Measurements from ENCODE around the gene JAZF1. TPM values are rescaled to one million over a fixed set of nuclear protein-coding genes. Genes with fewer than 3 reads are reported as not detected.

The JAZF1 gene
- total and polyA plus RNA-seq, 10 of the 15 experiments (the other 5 are each of a cell fraction or from before 2014, with no cell fraction given) = 0.04 to 0.82 (median 0.15) TPM; not detected in 3

DNA sequence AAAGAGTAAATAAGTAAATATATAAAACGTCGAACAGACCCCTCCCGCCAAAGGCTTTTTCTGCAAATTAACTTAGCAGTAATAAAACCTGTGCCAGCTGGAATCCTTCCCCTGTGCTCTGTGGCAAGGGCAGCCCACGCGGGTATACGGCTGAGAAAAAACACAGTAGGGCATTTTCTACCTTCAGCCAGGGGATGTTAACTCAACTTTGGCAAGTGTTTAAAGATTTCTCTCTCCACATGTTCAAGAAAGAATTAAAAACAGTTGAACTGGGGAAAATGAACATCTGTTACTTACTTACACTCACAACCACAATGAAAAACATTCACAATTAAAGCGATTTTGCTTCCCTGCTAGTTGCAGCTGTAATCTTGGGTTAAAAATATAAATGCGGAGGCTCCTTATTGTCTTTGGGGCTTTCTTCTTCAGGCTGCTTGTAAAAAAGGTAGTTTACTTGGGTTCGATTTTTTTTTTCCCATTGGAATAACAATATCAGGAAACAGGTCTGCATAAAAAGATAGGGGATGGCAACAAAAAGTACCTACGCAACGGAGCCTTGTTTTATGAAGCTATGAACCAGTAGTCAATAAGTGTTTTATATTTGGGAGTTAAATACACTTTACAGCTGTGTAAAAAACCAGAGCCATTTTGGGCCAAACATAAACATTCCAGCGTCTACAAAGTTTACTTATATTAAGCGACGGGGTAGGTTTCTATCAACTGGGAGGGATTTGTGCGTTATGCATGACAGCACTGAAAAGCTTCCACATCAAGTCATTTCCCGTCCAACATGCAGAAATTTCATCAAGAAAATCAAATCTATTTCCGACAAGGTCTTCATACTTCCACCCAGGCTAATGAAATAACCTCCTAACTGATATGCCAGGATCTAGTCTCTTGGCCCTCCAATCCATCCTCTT is 308.0 kb downstream of the JAZF1 start (continued):
- TF ChIP-seq, protein P1, sequence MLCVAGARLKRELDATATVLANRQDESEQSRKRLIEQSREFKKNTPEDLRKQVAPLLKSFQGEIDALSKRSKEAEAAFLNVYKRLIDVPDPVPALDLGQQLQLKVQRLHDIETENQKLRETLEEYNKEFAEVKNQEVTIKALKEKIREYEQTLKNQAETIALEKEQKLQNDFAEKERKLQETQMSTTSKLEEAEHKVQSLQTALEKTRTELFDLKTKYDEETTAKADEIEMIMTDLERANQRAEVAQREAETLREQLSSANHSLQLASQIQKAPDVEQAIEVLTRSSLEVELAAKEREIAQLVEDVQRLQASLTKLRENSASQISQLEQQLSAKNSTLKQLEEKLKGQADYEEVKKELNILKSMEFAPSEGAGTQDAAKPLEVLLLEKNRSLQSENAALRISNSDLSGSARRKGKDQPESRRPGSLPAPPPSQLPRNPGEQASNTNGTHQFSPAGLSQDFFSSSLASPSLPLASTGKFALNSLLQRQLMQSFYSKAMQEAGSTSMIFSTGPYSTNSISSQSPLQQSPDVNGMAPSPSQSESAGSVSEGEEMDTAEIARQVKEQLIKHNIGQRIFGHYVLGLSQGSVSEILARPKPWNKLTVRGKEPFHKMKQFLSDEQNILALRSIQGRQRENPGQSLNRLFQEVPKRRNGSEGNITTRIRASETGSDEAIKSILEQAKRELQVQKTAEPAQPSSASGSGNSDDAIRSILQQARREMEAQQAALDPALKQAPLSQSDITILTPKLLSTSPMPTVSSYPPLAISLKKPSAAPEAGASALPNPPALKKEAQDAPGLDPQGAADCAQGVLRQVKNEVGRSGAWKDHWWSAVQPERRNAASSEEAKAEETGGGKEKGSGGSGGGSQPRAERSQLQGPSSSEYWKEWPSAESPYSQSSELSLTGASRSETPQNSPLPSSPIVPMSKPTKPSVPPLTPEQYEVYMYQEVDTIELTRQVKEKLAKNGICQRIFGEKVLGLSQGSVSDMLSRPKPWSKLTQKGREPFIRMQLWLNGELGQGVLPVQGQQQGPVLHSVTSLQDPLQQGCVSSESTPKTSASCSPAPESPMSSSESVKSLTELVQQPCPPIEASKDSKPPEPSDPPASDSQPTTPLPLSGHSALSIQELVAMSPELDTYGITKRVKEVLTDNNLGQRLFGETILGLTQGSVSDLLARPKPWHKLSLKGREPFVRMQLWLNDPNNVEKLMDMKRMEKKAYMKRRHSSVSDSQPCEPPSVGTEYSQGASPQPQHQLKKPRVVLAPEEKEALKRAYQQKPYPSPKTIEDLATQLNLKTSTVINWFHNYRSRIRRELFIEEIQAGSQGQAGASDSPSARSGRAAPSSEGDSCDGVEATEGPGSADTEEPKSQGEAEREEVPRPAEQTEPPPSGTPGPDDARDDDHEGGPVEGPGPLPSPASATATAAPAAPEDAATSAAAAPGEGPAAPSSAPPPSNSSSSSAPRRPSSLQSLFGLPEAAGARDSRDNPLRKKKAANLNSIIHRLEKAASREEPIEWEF (IDR thresholded peaks at IDR 0.05; ENCODE audit: insufficient replicate concordance, low read depth, low read length) = no peak
- TF ChIP-seq SPI1 (IDR thresholded peaks at IDR 0.05; ENCODE audit: borderline replicate concordance, insufficient read depth, low read depth, low read length) = no peak
- no peak for TF ChIP-seq KLF5 (IDR thresholded peaks at IDR 0.05; ENCODE audit: partially characterized antibody)

DNA sequence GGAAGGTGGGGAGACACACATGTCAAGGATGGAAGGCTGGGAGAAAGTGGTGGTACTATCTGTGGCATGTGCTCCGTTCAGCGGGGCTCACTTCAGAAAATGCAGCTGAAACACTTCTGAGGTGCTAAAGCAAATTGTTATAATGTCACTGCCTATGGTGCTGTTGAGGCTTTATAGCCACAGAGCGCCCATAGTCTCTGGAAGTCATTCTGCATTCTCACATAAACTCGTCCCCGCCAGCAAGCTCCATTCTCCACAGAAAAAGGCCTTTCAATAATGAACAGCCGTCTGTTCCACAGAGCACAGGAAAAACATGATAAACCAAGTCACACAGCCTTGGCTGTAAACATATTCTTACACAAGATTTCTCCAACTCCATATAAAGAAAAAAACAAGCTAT is 308.7 kb downstream of the JAZF1 start:
- H3K9ac ChIP-seq (ENCODE audit: control insufficient read depth, insufficient read depth, low read length) = no peak overlapping the region
- ChIA-PET POLR2A (no interaction called here), RAD21 (ENCODE audit: unreplicated experiment) (no interaction called here), SMC1A (ENCODE audit: uncharacterized antibody, unreplicated experiment) (interaction anchor here (0.8 kb wide), 1 partner anchor 48 kb away, joined by 3 read pairs; no protein-coding TSS in a partner anchor), CTCF (interaction anchor here (0.9 to 1.1 kb wide), 2 partner anchors 25 to 212 kb away, joined by 3 read pairs; no protein-coding TSS in a partner anchor)
- intact Hi-C loops (cut with micrococcal nuclease; ENCODE audit: unreplicated experiment) = no loop called here
- ATAC-seq (no peak), DNase-seq (ENCODE audit: low read depth, low spot score) (no peak), FAIRE-seq (no peak)
- 13% methylated on average over 6 of the region's 6 CpGs for WGBS (ENCODE audit: insufficient coverage, insufficient replicate concordance, low lambda C conversion rate, missing lambda C conversion rate)
- H3K9me3 ChIP-seq (replicated peaks; ENCODE audit: control insufficient read depth, insufficient read depth, low read length) = no peaks in the 10 kb centered on the region
- no peaks in the 10 kb centered on the region for H3K36me3 ChIP-seq (ENCODE audit: control insufficient read depth in 2 of 2, insufficient read depth in 2 of 2, low read length in 1 of 2)
- BruUV-seq (replicated peaks) = no TSS peak
- no peaks in the 10 kb centered on the region for H4K20me1 ChIP-seq (ENCODE audit: control insufficient read depth, insufficient read depth)
- H3K4me2 ChIP-seq (ENCODE audit: control insufficient read depth, insufficient read depth) = no peak overlapping the region
- no peak overlapping the region for H3K4me3 ChIP-seq
- H2AFZ ChIP-seq (ENCODE audit: control insufficient read depth, low read depth, low read length) = no peak overlapping the region
- in situ Hi-C loops (cut with MboI) = no loop called here
- H3K79me2 ChIP-seq (ENCODE audit: control insufficient read depth, insufficient read depth, low read length) = no peaks in the 10 kb centered on the region
- no peaks in the 10 kb centered on the region for H3K4me1 ChIP-seq (ENCODE audit: control insufficient read depth, insufficient read depth, low read length)
- no peak overlapping the region for H3K27ac ChIP-seq (ENCODE audit: control insufficient read depth, insufficient read depth)
- no peaks in the 10 kb centered on the region; a peak in 1 of 4 replicates for H3K27me3 ChIP-seq (replicated peaks in 1 of 2; ENCODE audit: control insufficient read depth in 2 of 2, insufficient read depth in 2 of 2, low read length in 1 of 2)
- TF ChIP-seq, protein P2, sequence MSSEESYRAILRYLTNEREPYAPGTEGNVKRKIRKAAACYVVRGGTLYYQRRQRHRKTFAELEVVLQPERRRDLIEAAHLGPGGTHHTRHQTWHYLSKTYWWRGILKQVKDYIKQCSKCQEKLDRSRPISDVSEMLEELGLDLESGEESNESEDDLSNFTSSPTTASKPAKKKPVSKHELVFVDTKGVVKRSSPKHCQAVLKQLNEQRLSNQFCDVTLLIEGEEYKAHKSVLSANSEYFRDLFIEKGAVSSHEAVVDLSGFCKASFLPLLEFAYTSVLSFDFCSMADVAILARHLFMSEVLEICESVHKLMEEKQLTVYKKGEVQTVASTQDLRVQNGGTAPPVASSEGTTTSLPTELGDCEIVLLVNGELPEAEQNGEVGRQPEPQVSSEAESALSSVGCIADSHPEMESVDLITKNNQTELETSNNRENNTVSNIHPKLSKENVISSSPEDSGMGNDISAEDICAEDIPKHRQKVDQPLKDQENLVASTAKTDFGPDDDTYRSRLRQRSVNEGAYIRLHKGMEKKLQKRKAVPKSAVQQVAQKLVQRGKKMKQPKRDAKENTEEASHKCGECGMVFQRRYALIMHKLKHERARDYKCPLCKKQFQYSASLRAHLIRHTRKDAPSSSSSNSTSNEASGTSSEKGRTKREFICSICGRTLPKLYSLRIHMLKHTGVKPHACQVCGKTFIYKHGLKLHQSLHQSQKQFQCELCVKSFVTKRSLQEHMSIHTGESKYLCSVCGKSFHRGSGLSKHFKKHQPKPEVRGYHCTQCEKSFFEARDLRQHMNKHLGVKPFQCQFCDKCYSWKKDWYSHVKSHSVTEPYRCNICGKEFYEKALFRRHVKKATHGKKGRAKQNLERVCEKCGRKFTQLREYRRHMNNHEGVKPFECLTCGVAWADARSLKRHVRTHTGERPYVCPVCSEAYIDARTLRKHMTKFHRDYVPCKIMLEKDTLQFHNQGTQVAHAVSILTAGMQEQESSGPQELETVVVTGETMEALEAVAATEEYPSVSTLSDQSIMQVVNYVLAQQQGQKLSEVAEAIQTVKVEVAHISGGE (CRISPR knock-in tag; IDR thresholded peaks at IDR 0.05) = no peak
- TF ChIP-seq NR2C2 (IDR thresholded peaks at IDR 0.05; ENCODE audit: borderline replicate concordance, control insufficient read depth, insufficient read length, low read depth) (no peak), FOS (IDR thresholded peaks at IDR 0.05; ENCODE audit: borderline replicate concordance, extremely low read depth, insufficient read length) (no peak), FOXM1 (IDR thresholded peaks at IDR 0.05; ENCODE audit: low read depth, low read length) (no peak), SMAD5 (IDR thresholded peaks at IDR 0.05; ENCODE audit: low read depth) (no peak)
- TF ChIP-seq, protein P3, sequence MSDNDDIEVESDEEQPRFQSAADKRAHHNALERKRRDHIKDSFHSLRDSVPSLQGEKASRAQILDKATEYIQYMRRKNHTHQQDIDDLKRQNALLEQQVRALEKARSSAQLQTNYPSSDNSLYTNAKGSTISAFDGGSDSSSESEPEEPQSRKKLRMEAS (IDR thresholded peaks at IDR 0.05; ENCODE audit: low read depth, low read length) = no peak
